ENCODE data around the gene CSHL1.
"Not testable (repeated sequence)": the region's sequence is repeated elsewhere in the genome, so short reads cannot be mapped to it uniquely, and the experiment has no call there.

The CSHL1 gene

GRCh38 chr17:63940584-63940983, 29.5 kb upstream of the CSHL1 start:
- no peak for DNase-seq (ENCODE audit: low read depth in 2 of 2)

GRCh38 chr17:63939884-63940283, 28.8 kb upstream of the CSHL1 start:
- DNase-seq (ENCODE audit: low read depth in 2 of 2): no peak

GRCh38 chr17:63939401-63939800, 28.3 kb upstream of the CSHL1 start:
- no peak for DNase-seq (ENCODE audit: low read depth in 2 of 2)

GRCh38 chr17:63937920-63938319, 26.9 kb upstream of the CSHL1 start:
- no peak for DNase-seq (ENCODE audit: low read depth in 2 of 2)

GRCh38 chr17:63937319-63937718, 26.3 kb upstream of the CSHL1 start:
- no peak for DNase-seq (ENCODE audit: low read depth in 2 of 2)

GRCh38 chr17:63934183-63935112, 23.4 kb upstream of the CSHL1 start:
- no peak for DNase-seq (ENCODE audit: low read depth in 2 of 2)

GRCh38 chr17:63933598-63933997, 22.5 kb upstream of the CSHL1 start:
- DNase-seq (ENCODE audit: low read depth in 2 of 2): no peak

GRCh38 chr17:63932721-63933120, 21.7 kb upstream of the CSHL1 start:
- DNase-seq (ENCODE audit: low read depth in 2 of 2): no peak

- DNase-seq (ENCODE audit: low read depth in 2 of 2): peak in 1 of 2 donors; percentile 35
These were observed 21.0 kb upstream of the CSHL1 start, which contains the start of gene CD79B for GRCh38 chr17:63931981-63932561. CD79B (minus strand) TSS chr17:63932331; CDS start chr17:63932261, 70 bp downstream.

GRCh38 chr17:63930951-63931575, 20.0 kb upstream of the CSHL1 start:
- DNase-seq (ENCODE audit: low read depth in 2 of 2): peak in 1 of 2 donors; percentile 41

GRCh38 chr17:63929860-63930766, 19.1 kb upstream of the CSHL1 start:
- DNase-seq (ENCODE audit: low read depth in 2 of 2): no peak

GRCh38 chr17:63928966-63929695, 18.1 kb upstream of the CSHL1 start:
- DNase-seq (ENCODE audit: low read depth in 2 of 2): no peak

GRCh38 chr17:63928172-63928666, 17.2 kb upstream of the CSHL1 start:
- no peak for DNase-seq (ENCODE audit: low read depth in 2 of 2)

GRCh38 chr17:63927464-63928171, 16.6 kb upstream of the CSHL1 start:
- no peak for DNase-seq (ENCODE audit: low read depth in 2 of 2)

GRCh38 chr17:63926164-63926563, 15.1 kb upstream of the CSHL1 start:
- DNase-seq (ENCODE audit: low read depth in 2 of 2): no peak

- no peak for DNase-seq (ENCODE audit: low read depth in 2 of 2)
These were observed 14.6 kb upstream of the CSHL1 start for GRCh38 chr17:63925615-63926014.

- not testable (repeated sequence) for DNase-seq (ENCODE audit: low read depth in 2 of 2)
These were observed 11.3 kb upstream of the CSHL1 start for GRCh38 chr17:63922402-63922801.

- not testable (repeated sequence) for DNase-seq (ENCODE audit: low read depth in 2 of 2)
These were observed 9.7 kb upstream of the CSHL1 start for GRCh38 chr17:63920779-63921178.

GRCh38 chr17:63920050-63920449, 9.0 kb upstream of the CSHL1 start:
- not testable (repeated sequence) for DNase-seq (ENCODE audit: low read depth in 2 of 2)

- DNase-seq (ENCODE audit: low read depth in 2 of 2): peak; percentile 49 to 65
These were observed 8.3 kb upstream of the CSHL1 start for GRCh38 chr17:63919311-63919723.

Measured in stimulated activated CD4-positive, alpha-beta T cell treated with anti-CD3 and anti-CD28 coated beads, Interleukin-15, amount 100 ng/mL, for 48 hours (primary cell).